Measurements from ENCODE around the gene NR6A1.
A peak's percentile ranks its signal among the peaks of the same experiment; 100 is the strongest.

NR6A1 gene

DNA sequence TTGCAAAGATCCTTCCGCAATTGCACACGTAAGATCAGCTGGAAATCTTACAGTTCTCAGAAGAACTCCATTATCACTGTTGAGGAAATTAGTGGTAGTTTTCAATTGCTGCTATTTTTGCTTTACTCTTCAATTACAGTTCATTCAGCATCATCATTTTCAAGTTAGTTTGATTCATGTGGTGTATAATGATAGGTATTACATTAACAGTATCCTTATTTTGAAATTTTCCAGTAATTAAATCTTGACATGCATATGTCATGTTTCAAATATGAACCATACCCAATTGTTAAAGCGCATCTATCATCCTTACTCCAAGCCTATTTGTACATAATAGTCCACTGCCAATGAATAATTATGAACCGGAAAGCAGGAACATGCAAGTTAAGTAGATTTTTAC lies 60.3 kb downstream of the NR6A1 start:
- TF ChIP-seq TOX (CRISPR knock-in tag; IDR thresholded peaks at IDR 0.05; ENCODE audit: borderline replicate concordance) (no peak), ZC3H10 (CRISPR knock-in tag; IDR thresholded peaks at IDR 0.05) (no peak), ISL1 (CRISPR knock-in tag; IDR thresholded peaks at IDR 0.05) (0 out of 2 replicates have a peak, but pooled peaks have one; percentile 12)
- TF ChIP-seq, protein P1, sequence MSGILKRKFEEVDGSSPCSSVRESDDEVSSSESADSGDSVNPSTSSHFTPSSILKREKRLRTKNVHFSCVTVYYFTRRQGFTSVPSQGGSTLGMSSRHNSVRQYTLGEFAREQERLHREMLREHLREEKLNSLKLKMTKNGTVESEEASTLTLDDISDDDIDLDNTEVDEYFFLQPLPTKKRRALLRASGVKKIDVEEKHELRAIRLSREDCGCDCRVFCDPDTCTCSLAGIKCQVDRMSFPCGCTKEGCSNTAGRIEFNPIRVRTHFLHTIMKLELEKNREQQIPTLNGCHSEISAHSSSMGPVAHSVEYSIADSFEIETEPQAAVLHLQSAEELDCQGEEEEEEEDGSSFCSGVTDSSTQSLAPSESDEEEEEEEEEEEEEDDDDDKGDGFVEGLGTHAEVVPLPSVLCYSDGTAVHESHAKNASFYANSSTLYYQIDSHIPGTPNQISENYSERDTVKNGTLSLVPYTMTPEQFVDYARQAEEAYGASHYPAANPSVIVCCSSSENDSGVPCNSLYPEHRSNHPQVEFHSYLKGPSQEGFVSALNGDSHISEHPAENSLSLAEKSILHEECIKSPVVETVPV (CRISPR knock-in tag; IDR thresholded peaks at IDR 0.05): no peak
- ATAC-seq: no peak

DNA sequence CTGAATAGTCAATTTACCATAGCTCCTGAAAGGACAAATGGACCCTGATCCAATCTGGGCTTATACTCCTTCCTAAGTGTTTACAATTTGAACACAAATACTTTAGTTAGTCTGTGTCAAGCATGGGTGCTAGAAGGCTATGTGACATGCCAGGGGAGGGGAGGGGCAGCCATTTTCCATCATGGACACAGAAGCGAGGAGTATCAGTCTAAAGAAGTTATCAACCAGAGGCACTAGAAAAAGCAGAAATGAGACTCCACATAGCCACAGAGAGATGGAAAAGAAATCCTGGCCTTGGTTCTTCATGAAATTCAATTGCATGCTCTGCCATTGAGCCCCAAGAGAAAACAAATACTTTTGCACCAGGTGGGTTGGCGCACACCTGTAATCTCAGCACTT lies 61.8 kb downstream of the NR6A1 start:
- ATAC-seq: no peak
- TF ChIP-seq, protein P2, sequence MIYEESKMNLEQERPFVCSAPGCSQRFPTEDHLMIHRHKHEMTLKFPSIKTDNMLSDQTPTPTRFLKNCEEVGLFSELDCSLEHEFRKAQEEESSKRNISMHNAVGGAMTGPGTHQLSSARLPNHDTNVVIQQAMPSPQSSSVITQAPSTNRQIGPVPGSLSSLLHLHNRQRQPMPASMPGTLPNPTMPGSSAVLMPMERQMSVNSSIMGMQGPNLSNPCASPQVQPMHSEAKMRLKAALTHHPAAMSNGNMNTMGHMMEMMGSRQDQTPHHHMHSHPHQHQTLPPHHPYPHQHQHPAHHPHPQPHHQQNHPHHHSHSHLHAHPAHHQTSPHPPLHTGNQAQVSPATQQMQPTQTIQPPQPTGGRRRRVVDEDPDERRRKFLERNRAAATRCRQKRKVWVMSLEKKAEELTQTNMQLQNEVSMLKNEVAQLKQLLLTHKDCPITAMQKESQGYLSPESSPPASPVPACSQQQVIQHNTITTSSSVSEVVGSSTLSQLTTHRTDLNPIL (CRISPR knock-in tag; IDR thresholded peaks at IDR 0.05; ENCODE audit: low read depth): no peak
- TF ChIP-seq ZNF565 (CRISPR knock-in tag; conservative IDR thresholded peaks at IDR 0.05; ENCODE audit: low read depth) (no peak), ISL1 (CRISPR knock-in tag; IDR thresholded peaks at IDR 0.05) (no peak), TOX (CRISPR knock-in tag; IDR thresholded peaks at IDR 0.05; ENCODE audit: borderline replicate concordance) (no peak), SNAI2 (CRISPR knock-in tag; IDR thresholded peaks at IDR 0.05) (no peak), ZC3H10 (CRISPR knock-in tag; IDR thresholded peaks at IDR 0.05) (no peak)
- TF ChIP-seq, protein P1 (CRISPR knock-in tag; IDR thresholded peaks at IDR 0.05): no peak
- TF ChIP-seq, protein P3, sequence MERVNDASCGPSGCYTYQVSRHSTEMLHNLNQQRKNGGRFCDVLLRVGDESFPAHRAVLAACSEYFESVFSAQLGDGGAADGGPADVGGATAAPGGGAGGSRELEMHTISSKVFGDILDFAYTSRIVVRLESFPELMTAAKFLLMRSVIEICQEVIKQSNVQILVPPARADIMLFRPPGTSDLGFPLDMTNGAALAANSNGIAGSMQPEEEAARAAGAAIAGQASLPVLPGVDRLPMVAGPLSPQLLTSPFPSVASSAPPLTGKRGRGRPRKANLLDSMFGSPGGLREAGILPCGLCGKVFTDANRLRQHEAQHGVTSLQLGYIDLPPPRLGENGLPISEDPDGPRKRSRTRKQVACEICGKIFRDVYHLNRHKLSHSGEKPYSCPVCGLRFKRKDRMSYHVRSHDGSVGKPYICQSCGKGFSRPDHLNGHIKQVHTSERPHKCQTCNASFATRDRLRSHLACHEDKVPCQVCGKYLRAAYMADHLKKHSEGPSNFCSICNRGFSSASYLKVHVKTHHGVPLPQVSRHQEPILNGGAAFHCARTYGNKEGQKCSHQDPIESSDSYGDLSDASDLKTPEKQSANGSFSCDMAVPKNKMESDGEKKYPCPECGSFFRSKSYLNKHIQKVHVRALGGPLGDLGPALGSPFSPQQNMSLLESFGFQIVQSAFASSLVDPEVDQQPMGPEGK (CRISPR knock-in tag; IDR thresholded peaks at IDR 0.05; ENCODE audit: borderline replicate concordance): no peak

DNA sequence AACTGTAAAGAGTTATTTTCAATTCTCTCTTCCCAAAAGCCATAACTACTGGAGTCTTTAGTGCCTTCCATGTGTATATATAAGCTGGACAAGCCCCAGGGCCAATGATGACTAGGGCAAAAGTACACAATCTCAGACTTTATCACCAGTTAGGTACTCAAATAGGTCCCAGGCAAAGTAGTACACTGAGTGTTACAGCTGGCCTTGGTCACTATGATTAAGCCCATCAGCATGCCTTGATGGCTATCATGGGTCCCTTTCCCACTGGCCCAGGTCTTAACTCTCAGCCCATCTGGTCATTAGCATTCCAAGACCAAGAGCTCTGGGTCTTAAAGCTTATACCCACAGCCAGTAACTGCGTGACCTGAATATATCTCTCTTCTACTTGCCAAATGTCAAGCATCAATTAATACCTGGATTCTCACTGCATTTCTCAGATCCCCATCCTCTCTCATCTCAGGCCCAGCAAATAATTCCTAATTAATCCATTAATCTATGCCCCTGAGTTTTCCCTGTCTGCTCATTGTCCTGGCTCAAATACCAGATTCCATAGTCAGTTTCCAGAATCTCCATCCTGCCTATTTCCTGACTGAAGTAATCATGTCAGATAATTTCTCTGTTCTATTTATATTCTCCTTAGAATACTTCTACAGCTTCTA lies 62.3 kb downstream of the NR6A1 start:
- TF ChIP-seq, protein P3 (CRISPR knock-in tag; IDR thresholded peaks at IDR 0.05; ENCODE audit: borderline replicate concordance): no peak
- no peak for TF ChIP-seq CSDC2 (CRISPR knock-in tag; IDR thresholded peaks at IDR 0.05)
- TF ChIP-seq ISL1 (CRISPR knock-in tag; IDR thresholded peaks at IDR 0.05): peak; percentile 61
- TF ChIP-seq, protein P2 (CRISPR knock-in tag; IDR thresholded peaks at IDR 0.05; ENCODE audit: low read depth): no peak
- TF ChIP-seq ZNF8 (CRISPR knock-in tag; IDR thresholded peaks at IDR 0.05): no peak
- no peak for TF ChIP-seq BACH2 (CRISPR knock-in tag; IDR thresholded peaks at IDR 0.05; ENCODE audit: borderline replicate concordance)
- no peak for TF ChIP-seq ZC3H10 (CRISPR knock-in tag; IDR thresholded peaks at IDR 0.05)
- TF ChIP-seq ZFP3 (CRISPR knock-in tag; IDR thresholded peaks at IDR 0.05): peak; percentile 46
- TF ChIP-seq, protein P4, sequence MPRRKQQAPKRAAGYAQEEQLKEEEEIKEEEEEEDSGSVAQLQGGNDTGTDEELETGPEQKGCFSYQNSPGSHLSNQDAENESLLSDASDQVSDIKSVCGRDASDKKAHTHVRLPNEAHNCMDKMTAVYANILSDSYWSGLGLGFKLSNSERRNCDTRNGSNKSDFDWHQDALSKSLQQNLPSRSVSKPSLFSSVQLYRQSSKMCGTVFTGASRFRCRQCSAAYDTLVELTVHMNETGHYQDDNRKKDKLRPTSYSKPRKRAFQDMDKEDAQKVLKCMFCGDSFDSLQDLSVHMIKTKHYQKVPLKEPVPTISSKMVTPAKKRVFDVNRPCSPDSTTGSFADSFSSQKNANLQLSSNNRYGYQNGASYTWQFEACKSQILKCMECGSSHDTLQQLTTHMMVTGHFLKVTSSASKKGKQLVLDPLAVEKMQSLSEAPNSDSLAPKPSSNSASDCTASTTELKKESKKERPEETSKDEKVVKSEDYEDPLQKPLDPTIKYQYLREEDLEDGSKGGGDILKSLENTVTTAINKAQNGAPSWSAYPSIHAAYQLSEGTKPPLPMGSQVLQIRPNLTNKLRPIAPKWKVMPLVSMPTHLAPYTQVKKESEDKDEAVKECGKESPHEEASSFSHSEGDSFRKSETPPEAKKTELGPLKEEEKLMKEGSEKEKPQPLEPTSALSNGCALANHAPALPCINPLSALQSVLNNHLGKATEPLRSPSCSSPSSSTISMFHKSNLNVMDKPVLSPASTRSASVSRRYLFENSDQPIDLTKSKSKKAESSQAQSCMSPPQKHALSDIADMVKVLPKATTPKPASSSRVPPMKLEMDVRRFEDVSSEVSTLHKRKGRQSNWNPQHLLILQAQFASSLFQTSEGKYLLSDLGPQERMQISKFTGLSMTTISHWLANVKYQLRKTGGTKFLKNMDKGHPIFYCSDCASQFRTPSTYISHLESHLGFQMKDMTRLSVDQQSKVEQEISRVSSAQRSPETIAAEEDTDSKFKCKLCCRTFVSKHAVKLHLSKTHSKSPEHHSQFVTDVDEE (CRISPR knock-in tag; IDR thresholded peaks at IDR 0.05): no peak
- no peak for TF ChIP-seq GLIS3 (CRISPR knock-in tag; IDR thresholded peaks at IDR 0.05)
- peak; percentile 71 for ATAC-seq

Measured in SK-N-SH treated with all-trans-retinoic acid at 6 μM for 48 hours (cell line).